ENCODE results near the gene TENT5A.

TENT5A gene

DNA sequence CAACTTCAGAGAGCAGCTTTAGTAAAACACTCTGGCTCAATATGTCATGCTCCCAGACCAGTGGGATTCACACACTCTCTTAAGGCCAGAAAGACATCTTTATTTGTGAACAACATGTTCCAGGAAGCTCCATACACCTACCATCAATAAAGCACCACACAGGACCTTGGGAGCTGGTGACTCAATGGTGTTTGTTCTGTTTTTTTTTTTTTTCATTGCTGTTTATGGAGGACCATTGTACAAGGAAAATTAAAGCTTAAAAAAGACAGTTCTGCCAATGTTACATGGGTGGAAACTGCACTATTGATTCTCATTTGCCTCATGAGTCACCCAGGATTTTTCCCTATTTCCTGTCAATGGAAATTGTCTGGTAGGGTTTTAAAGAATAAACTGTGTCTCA, 36.3 kb upstream of the TENT5A start:
- Histone ChIP-seq H3K4me3 (replicated peaks; ENCODE audit: low read depth, low read length) (no peak overlapping the region), H3K36me3 (ENCODE audit: control insufficient read depth, insufficient read depth, low read length) (no peaks in the 10 kb centered on the region), H3K27me3 (replicated peaks; ENCODE audit: control insufficient read depth, insufficient read depth, low read length) (no peaks in the 10 kb centered on the region)
- TF ChIP-seq, protein P1, sequence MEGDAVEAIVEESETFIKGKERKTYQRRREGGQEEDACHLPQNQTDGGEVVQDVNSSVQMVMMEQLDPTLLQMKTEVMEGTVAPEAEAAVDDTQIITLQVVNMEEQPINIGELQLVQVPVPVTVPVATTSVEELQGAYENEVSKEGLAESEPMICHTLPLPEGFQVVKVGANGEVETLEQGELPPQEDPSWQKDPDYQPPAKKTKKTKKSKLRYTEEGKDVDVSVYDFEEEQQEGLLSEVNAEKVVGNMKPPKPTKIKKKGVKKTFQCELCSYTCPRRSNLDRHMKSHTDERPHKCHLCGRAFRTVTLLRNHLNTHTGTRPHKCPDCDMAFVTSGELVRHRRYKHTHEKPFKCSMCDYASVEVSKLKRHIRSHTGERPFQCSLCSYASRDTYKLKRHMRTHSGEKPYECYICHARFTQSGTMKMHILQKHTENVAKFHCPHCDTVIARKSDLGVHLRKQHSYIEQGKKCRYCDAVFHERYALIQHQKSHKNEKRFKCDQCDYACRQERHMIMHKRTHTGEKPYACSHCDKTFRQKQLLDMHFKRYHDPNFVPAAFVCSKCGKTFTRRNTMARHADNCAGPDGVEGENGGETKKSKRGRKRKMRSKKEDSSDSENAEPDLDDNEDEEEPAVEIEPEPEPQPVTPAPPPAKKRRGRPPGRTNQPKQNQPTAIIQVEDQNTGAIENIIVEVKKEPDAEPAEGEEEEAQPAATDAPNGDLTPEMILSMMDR (IDR thresholded peaks at IDR 0.05; ENCODE audit: insufficient read depth, low read length, poor library complexity, severe bottlenecking): no peak
- DNase-seq (ENCODE audit: extremely low read depth, insufficient read length): no peak

DNA sequence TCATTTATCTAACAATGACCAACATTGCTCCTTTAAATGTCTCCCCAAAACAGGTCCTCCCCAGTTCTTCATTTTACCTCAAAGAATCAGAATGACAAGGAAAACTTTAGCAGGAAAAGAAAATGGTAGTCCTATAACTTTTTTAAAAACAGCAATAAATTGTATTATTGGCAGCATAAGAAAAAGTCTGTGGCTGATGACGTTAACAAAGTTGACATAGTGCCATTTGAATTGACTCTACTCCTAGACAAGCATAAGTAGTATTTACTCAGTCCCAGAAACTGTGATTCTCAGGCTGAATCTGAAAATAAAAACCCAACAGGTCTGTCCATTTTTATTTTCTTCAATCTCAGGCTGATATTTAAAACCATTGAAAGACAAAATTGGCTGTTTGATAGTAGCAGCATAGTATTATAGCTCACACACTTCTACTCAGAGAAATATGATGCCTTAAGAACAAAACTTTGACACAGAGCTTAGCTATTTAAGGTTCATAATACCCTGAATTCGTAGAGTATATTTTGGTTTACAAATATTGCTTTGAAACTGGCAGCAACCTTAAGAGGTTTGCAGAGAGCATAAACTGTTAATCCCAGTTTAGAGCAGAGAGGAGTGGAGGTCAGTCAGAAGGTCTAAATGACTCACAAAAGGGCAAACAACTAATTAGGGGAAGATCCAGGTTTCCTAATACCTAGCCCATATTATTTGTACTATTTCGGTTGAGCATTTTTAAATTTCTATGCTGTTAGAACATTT, 35.0 kb upstream of the TENT5A start:
- no peak overlapping the region for H3K4me3 ChIP-seq (replicated peaks; ENCODE audit: low read depth, low read length)
- DNase-seq (ENCODE audit: extremely low read depth, insufficient read length): no peak
- TF ChIP-seq, protein P1 (IDR thresholded peaks at IDR 0.05; ENCODE audit: insufficient read depth, low read length, poor library complexity, severe bottlenecking): no peak
- no peaks in the 10 kb centered on the region for H3K27me3 ChIP-seq (replicated peaks; ENCODE audit: control insufficient read depth, insufficient read depth, low read length)
- no peaks in the 10 kb centered on the region for H3K36me3 ChIP-seq (ENCODE audit: control insufficient read depth, insufficient read depth, low read length)

DNA sequence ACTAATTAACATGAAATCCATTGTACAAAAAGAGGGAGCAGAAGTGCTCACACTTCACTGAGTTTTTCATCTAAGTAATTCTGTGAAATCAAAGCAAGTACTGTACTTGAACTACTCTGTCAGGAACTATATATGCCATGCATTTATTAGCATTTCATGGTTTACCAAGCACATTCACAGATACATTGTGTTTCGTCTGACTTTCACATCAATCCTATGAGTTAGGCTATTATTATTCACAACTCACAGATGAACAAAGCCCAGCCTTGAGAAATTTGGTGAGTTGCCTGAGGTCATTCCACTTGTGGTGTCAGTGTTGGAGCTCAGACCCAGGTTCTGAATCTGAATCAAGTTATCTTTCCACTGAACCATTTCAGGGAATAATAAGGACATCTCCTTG, 33.7 kb upstream of the TENT5A start:
- H3K27me3 ChIP-seq (replicated peaks; ENCODE audit: control insufficient read depth, insufficient read depth, low read length): no peaks in the 10 kb centered on the region
- TF ChIP-seq, protein P1 (IDR thresholded peaks at IDR 0.05; ENCODE audit: insufficient read depth, low read length, poor library complexity, severe bottlenecking): no peak
- no peak overlapping the region for H3K4me3 ChIP-seq (replicated peaks; ENCODE audit: low read depth, low read length)
- H3K36me3 ChIP-seq (ENCODE audit: control insufficient read depth, insufficient read depth, low read length): no peaks in the 10 kb centered on the region
- DNase-seq (ENCODE audit: extremely low read depth, insufficient read length): no peak

DNA sequence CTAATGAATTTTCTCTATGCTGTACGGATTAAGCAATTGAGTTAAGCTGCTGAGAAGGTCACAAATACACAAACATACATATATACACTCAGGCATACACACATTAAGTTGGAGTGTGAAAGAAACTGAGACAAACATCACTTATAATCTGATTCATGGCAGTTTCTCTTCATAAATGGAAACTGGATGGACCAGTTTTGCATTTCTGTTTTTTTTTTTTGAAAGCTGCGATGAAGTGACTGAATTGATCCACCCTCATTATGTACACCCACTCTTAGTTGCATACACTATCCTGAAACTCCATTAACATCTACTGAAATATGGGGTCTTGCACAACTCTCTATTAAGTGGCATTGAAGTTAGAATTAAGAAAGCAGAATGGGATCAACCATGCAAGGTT, 32.9 kb upstream of the TENT5A start:
- H3K27me3 ChIP-seq (replicated peaks; ENCODE audit: control insufficient read depth, insufficient read depth, low read length): no peaks in the 10 kb centered on the region
- H3K4me3 ChIP-seq (replicated peaks; ENCODE audit: low read depth, low read length): no peak overlapping the region
- TF ChIP-seq, protein P1 (IDR thresholded peaks at IDR 0.05; ENCODE audit: insufficient read depth, low read length, poor library complexity, severe bottlenecking): no peak
- DNase-seq (ENCODE audit: extremely low read depth, insufficient read length): no peak
- H3K36me3 ChIP-seq (ENCODE audit: control insufficient read depth, insufficient read depth, low read length): no peaks in the 10 kb centered on the region

DNA sequence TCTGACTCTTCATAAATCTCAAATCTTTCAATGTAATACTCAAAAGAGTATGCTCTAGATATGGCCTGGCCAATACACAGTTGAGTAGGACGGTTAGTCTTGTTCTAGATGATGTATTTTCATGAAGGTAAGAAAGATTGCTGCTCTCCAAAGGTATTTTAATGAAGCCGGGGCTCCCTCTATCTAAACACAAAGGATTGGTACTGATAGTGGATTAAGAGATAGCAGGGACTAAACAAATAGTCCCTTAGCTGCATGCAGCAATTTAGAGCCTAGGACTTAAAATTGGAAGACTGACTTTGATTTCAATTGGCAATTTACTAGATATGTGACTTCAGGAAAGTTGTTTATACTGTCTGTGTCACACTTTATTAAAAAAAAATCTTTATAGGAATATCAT, 31.4 kb upstream of the TENT5A start:
- TF ChIP-seq, protein P1 (IDR thresholded peaks at IDR 0.05; ENCODE audit: insufficient read depth, low read length, poor library complexity, severe bottlenecking): no peak
- no peaks in the 10 kb centered on the region for H3K36me3 ChIP-seq (ENCODE audit: control insufficient read depth, insufficient read depth, low read length)
- DNase-seq (ENCODE audit: extremely low read depth, insufficient read length): no peak
- no peak overlapping the region for H3K4me3 ChIP-seq (replicated peaks; ENCODE audit: low read depth, low read length)
- no peaks in the 10 kb centered on the region for H3K27me3 ChIP-seq (replicated peaks; ENCODE audit: control insufficient read depth, insufficient read depth, low read length)

DNA sequence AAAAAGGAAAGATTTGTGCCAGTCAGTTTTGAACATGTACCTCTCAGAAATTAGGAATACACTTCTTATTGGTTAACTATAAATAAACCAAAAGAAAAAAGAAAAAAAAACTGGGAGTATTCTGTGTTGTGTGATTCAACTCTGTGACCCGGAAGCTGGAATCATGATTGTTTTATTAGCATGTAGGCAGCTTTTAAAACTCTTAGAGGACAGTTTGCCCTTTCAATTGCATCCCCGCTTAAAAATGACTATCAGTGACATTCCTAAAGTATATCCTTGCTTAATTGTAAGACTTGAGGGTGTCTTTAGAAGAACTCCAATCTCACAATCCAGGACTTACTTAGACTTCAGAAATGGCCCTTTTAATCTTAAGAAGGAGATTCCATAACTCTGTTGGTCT, 29.1 kb upstream of the TENT5A start:
- Histone ChIP-seq H3K36me3 (ENCODE audit: control insufficient read depth, insufficient read depth, low read length) (no peaks in the 10 kb centered on the region), H3K27me3 (replicated peaks; ENCODE audit: control insufficient read depth, insufficient read depth, low read length) (no peaks in the 10 kb centered on the region), H3K4me3 (replicated peaks; ENCODE audit: low read depth, low read length) (no peak overlapping the region)
- TF ChIP-seq, protein P1 (IDR thresholded peaks at IDR 0.05; ENCODE audit: insufficient read depth, low read length, poor library complexity, severe bottlenecking): no peak
- DNase-seq (ENCODE audit: extremely low read depth, insufficient read length): no peak

Data from GM06990 (cell line).